Activated CD8-positive, alpha-beta memory T cell treated with anti-CD3 and anti-CD28 coated beads for 1 hour (primary cell): ENCODE data around the gene FNBP1.
"Not testable (repeated sequence)": the region's sequence is repeated elsewhere in the genome, so short reads cannot be mapped to it uniquely, and the experiment has no call there.

Experiments used
- DNase-seq, 2 donors: peaks; one replicate each; pipeline ENCODE4 v3.0.0-alpha.2; 2020; ENCODE audit warnings: low read depth in 1 of 2; ENCODE audit errors: extremely low read depth in 1 of 2

Gene FNBP1

GRCh38 chr9:130022566-130023143, 20.3 kb downstream of the FNBP1 start:
- DNase-seq, result no peak

GRCh38 chr9:130021842-130022241, 21.1 kb downstream of the FNBP1 start:
- not testable (repeated sequence) for DNase-seq

GRCh38 chr9:130021123-130021522, 21.9 kb downstream of the FNBP1 start:
- no peak for DNase-seq

- DNase-seq, result no peak
Observed at GRCh38 chr9:130020618-130021017, 22.4 kb downstream of the FNBP1 start.

- no peak for DNase-seq
Observed at GRCh38 chr9:130018265-130018664, 24.7 kb downstream of the FNBP1 start.

GRCh38 chr9:130017510-130017909, 25.5 kb downstream of the FNBP1 start:
- not testable (repeated sequence) for DNase-seq

GRCh38 chr9:130017076-130017475, 25.9 kb downstream of the FNBP1 start:
- DNase-seq, result no peak

GRCh38 chr9:130015353-130016019, 27.5 kb downstream of the FNBP1 start:
- DNase-seq, result no peak

- DNase-seq, result no peak
Observed at GRCh38 chr9:130013326-130013725, 29.7 kb downstream of the FNBP1 start.

GRCh38 chr9:130010151-130010988, 32.6 kb downstream of the FNBP1 start:
- DNase-seq, result peak in 1 of 2 donors; percentile 19

- not testable (repeated sequence) for DNase-seq
Observed at GRCh38 chr9:130009546-130009945, 33.4 kb downstream of the FNBP1 start.

GRCh38 chr9:130008538-130008937, 34.5 kb downstream of the FNBP1 start:
- no peak for DNase-seq

- DNase-seq, result not testable (repeated sequence)
Observed at GRCh38 chr9:130006952-130007351, 36.0 kb downstream of the FNBP1 start.

- no peak for DNase-seq
Observed at GRCh38 chr9:130003943-130004552, 38.9 kb downstream of the FNBP1 start.

GRCh38 chr9:130002320-130002719, 40.7 kb downstream of the FNBP1 start:
- no peak for DNase-seq

- DNase-seq, result no peak
Observed at GRCh38 chr9:130001190-130001589, 41.8 kb downstream of the FNBP1 start.

- DNase-seq, result no peak
Observed at GRCh38 chr9:129999141-129999510, 43.9 kb downstream of the FNBP1 start.

- no peak for DNase-seq
Observed at GRCh38 chr9:129998491-129999140, 44.4 kb downstream of the FNBP1 start.

- not testable (repeated sequence) for DNase-seq
Observed at GRCh38 chr9:129997706-129998105, 45.3 kb downstream of the FNBP1 start.

GRCh38 chr9:129996161-129996830, 46.7 kb downstream of the FNBP1 start:
- no peak for DNase-seq
